ENCODE results near the gene KRTAP5-5.
"Not testable (repeated sequence)": the region's sequence is repeated elsewhere in the genome, so short reads cannot be mapped to it uniquely, and the experiment has no call there.

The KRTAP5-5 gene

GRCh38 chr11:1660111-1660867 lies 30.7 kb downstream of the KRTAP5-5 start:
- DNase-seq: no peak

- DNase-seq: not testable (repeated sequence)
These were observed 32.1 kb downstream of the KRTAP5-5 start for GRCh38 chr11:1661454-1662269.

DNA sequence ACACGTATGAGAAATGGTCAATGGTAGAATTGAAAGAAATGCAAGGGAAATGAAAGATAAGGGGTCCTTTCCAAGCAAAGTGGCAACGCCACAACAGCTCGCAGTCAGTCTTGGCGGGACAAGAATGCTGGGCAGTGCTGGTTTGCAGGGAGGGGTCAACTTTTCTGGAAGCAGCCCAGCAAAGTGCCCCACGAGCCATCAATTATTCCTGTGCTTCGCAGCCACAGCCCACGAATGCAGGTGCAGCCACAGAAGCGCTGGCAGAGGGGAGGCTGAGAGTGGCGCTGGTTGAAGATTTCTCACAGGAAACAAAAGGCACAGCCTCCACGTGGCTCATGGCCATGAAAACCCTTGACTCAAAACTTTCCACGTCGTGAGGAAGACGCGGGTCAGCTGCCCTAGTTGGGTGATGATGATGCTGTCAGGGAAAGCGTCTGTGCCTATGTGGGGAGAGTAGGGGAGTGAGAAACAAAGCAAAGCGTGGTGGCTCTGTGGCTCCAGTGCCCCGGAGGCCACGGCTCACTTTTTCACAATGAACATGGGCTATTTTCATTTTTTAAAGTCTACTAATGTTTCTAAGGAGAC lies 33.2 kb downstream of the KRTAP5-5 start:
- not testable (repeated sequence) for DNase-seq

DNA sequence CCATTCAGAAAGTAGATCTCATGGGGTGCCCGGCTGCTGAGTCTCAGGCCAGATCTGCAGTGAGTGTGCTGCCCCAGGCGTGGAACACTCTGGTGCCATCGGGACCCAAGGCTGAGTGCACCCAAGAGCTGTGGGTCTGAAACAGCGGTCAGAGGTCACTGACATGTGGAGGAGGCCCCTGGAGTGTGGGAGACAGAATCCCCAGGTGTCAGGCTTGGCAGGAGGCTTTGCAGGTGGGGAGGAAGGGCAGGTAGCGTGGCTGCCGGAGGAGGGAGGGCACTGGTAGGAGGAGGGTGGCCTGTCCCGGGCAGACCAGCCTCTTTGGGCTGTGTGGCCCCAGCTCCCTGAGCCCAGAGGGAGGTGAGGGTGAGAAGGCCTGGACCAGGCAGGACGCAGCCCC lies 35.7 kb downstream of the KRTAP5-5 start:
- DNase-seq: no peak

DNA sequence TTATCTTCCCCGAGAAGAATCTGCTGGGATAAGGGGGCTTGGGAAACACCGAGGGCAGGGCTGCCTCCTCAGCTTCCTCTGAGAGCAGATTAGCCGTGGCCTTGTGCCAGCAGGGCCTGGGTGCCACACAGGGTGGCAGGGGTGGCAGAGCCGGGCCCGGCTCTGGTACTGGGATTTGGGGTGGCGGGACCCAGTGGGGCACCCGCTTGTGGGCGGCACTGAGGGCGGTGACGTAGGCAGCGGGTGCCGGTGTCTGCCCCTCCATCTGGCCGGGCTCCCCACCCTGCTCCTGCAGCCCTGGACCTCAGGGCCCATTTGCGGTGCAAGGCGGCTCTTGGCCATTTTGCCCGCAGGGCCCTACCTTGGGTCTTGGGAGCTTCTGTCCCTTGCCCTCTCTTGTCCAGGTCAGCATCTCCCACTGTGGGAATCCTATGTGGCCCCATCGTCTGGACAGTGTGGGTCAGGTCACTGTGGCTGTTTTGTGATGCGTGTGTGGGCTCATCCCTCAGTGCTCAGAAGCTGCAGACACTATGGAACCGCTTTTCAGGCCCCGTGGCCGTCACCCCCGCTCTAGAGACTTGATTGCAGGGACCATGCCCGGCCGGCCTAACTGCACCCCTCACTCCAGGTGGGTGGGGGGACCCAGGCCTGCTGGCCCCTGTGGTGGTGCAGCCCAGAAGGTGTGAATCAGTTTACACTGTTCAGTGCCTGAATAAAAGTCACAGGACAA lies 37.7 kb downstream of the KRTAP5-5 start:
- no peak for DNase-seq

GRCh38 chr11:1667906-1668305 lies 38.3 kb downstream of the KRTAP5-5 start:
- no peak for DNase-seq

DNA sequence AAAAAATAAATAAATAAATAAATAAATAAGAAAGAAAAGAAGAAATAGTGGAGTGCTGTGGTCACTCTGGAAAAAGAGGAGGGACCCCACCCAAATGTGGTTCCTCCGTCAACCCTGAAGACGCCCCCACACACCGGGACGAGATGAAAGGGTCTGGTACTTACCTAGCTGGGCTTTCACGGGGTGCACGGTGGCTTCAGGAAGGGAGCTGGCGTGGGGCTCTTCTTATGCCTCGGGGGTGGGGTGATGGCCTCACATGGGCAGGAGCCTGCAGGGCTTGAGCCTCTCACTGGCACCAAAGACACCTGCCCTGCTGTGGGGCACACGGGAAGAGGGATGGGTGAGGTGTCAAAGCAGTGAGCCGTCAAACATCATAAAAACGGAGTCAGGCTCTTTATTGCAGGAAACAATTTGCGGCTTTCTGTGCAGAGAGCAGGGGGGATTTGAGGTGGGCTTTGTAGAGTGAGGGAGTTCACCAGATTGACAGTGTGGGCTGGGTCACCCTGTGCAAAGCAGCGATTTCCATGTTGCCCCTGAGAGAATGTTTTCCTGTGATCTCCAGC lies 39.4 kb downstream of the KRTAP5-5 start:
- DNase-seq: no peak

- DNase-seq: no peak
These were observed 40.1 kb downstream of the KRTAP5-5 start for GRCh38 chr11:1669546-1670218.

GRCh38 chr11:1670457-1670856 lies 40.9 kb downstream of the KRTAP5-5 start:
- DNase-seq: not testable (repeated sequence)

DNA sequence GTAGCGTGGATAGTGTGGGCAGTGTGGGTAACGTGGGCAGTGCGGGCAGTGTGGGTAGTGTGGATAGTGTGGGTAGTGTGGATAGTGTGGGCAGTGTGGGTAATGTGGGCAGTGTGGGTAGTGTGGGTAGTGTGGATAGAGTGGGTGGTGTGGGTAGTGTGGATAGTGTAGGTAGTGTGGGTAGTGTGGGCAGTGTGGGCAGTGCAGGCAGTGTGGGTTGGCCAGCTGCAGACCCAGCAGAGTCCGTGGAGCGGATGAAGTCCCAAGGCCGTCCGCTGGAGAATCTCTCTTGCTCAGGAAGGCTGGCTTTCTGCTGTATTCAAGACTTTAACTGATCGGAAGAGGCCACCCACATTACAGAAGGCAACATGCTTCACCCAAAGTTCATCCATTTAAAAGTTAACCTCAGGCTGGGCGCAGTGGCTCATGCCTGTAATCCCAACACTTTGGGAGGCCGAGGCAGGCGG lies 41.4 kb downstream of the KRTAP5-5 start:
- DNase-seq: no peak

- DNase-seq: no peak
These were observed 42.1 kb downstream of the KRTAP5-5 start for GRCh38 chr11:1671658-1672057.

DNA sequence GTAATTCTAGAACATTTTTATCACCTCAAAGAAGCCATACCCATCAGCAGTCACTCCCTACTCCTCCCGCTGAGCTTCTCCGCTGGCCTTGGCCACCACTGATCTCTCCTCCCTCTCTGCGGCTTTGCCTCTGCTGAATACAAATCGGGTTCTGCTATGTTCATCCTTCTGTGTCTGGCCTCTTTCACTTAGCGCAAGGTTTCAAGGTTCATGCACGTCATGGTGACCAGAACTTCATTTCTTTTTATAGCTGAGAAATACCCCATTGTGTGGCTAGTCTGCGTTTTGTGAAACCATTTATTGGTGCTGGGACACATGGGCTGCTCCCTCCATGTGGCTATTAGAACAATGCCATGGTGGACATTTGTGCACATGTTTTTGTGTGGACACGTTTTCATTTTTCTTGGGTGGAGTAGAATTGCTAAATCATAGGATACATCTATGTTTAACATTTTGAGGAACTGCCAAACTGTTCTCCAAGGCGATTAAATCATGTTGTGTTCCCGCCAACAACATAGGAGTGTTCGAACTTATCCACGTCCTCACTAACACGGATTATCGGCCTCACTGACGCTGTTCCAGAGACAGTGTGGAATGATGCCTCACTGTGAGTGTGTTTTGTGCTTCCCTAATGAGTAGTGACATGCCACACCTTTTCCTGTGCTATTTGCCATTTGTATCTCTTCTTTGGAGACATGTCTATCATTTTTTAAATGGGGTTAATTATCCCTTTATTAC lies 43.2 kb downstream of the KRTAP5-5 start:
- DNase-seq: no peak

DNA sequence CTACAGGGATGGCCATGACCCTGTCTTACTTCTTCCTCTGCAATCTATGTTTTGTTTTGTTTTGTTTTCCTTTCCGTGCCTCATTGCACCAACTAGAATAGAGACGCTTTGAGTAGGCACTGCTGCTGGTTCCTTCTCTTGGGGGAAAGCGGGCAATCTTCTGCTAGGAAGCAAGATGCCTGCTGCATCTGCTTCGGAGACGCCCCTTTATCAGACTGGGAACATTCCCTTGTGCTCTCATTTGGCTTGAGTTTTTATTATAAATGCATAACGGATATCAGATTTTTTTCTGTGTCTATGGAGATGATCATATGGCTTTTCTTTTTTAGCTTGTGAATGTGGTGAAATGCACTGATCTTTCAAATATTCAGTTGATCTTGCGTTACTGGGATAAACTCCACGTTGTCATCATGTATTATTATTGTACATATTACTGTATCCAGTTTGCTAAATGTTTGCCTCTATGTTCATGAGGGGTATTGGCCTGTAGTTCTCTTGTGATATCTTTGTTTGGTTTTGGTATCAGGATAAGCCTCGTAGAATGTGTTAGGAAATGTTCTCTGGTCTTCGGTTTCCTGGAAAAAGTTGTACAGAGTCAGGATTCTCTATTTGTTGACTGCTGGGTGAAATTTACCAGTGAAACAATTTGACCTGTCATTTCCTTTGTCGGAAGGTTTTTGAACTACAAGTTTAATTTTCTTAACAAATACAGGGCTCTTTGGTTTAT lies 44.0 kb downstream of the KRTAP5-5 start:
- no peak for DNase-seq

DNA sequence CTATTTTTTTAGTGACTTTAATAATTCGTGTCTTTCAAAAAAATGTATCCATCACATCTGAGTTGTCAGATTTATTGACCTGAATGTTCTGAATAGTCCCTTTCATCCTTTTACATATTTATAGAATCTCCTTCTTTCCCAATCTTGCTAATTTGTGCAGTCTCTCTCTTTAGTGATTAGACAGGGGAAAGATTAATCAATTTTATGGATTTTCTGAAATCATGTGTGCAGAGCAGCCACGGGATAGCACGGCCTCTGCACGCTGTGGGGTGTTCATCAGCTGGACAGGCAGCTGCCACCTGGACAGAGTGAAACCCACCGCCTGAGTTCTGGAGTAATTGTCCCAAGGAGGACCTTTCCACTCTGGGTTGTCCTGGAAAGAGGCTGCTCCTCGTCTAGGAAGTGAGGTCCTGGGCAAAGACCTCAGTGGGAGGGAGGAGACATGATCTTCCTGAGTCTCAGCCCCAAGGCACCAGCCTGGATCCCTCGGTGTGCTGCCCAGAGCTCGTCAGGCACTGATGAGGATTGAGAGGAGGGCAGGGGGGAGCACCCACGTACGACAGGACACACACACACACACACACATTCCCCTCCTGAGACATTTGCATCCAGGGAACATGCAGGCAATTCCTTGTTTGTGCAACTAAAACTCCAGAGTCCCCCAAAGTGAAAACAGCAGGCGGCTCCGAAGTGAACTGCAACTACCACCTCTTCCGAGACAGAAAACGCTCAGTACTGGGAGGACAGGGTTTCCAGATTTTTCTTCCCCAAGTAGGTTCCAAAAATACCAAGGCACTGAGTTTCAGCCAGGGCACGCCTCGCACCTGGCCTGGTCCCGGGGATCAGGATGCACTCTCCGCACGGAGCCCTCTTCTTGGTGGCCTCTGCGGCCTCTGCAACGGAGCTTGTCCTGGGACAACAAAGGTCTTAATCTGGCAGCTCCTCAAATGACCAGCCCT lies 44.9 kb downstream of the KRTAP5-5 start:
- DNase-seq: no peak

GRCh38 chr11:1675536-1676228 lies 46.1 kb downstream of the KRTAP5-5 start:
- DNase-seq: no peak

DNA sequence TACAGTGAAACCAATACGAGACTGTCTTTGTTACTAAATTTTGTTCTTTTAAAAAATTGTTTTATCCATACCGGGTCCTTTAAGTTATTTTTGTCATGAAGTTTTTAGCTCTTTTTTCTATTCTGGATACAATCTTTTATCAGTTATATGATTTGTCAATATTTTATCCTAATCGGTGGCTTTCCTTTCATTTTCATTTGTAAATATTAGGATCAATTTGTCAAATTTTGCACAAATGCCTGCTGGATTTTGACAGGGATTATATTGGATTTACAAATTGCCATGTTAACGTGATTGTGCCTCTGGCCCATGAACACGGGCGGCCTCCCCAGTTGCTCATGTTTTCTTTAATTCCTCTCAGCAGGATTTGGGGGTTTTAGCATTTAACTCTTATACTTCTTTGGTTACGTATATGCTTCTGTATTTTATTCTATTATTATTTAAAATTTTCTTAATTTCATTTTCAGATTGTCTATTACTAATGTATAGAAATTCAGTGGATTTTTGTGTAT lies 46.7 kb downstream of the KRTAP5-5 start:
- DNase-seq: no peak

- DNase-seq: no peak
These were observed 50.3 kb downstream of the KRTAP5-5 start for GRCh38 chr11:1679881-1680280.

All from SW 1271 (cell line).